Thyroid gland (tissue), 4 donors: ENCODE results near the gene PAX5.

Experiments used
- POLR2A ChIP-seq, 2 donors: fragments of 450-650 bp; IDR thresholded peaks; one replicate each; pipeline ENCODE4 v1.6.1; 2017; ENCODE audit warnings: antibody characterized with exemption in 2 of 2, mild to moderate bottlenecking in 2 of 2, moderate library complexity in 1 of 2
- TF ChIP-seq, protein P1 (sequence below), 6 experiments: fragments of 200-600 bp in 3 of 6; fragments of 450-650 bp in 3 of 6; sonication (generic) in 3 of 6; IDR thresholded peaks; one replicate each; pipeline ENCODE4 v1.5.1; 2016 to 2019; ENCODE audit warnings: antibody characterized with exemption in 6 of 6, mild to moderate bottlenecking in 2 of 6, inconsistent platforms in 1 of 6, moderate library complexity in 1 of 6

- TF ChIP-seq, protein P1, sequence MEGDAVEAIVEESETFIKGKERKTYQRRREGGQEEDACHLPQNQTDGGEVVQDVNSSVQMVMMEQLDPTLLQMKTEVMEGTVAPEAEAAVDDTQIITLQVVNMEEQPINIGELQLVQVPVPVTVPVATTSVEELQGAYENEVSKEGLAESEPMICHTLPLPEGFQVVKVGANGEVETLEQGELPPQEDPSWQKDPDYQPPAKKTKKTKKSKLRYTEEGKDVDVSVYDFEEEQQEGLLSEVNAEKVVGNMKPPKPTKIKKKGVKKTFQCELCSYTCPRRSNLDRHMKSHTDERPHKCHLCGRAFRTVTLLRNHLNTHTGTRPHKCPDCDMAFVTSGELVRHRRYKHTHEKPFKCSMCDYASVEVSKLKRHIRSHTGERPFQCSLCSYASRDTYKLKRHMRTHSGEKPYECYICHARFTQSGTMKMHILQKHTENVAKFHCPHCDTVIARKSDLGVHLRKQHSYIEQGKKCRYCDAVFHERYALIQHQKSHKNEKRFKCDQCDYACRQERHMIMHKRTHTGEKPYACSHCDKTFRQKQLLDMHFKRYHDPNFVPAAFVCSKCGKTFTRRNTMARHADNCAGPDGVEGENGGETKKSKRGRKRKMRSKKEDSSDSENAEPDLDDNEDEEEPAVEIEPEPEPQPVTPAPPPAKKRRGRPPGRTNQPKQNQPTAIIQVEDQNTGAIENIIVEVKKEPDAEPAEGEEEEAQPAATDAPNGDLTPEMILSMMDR (IDR thresholded peaks at IDR 0.05): no peak
- TF ChIP-seq POLR2A (IDR thresholded peaks at IDR 0.05): no peak
Observed at GRCh38 chr9:36937346-36937745, 96.7 kb downstream of the PAX5 start.
